ENCODE results near the gene RAP2A. TPM values are rescaled to one million over a fixed set of nuclear protein-coding genes. Genes with fewer than 3 reads are reported as not detected.

The RAP2A gene
- total and polyA plus RNA-seq, 10 of the 15 experiments (the other 5 are each of a cell fraction or from before 2014, with no cell fraction given) = 3.5 to 35.1 (median 14.9) TPM

DNA sequence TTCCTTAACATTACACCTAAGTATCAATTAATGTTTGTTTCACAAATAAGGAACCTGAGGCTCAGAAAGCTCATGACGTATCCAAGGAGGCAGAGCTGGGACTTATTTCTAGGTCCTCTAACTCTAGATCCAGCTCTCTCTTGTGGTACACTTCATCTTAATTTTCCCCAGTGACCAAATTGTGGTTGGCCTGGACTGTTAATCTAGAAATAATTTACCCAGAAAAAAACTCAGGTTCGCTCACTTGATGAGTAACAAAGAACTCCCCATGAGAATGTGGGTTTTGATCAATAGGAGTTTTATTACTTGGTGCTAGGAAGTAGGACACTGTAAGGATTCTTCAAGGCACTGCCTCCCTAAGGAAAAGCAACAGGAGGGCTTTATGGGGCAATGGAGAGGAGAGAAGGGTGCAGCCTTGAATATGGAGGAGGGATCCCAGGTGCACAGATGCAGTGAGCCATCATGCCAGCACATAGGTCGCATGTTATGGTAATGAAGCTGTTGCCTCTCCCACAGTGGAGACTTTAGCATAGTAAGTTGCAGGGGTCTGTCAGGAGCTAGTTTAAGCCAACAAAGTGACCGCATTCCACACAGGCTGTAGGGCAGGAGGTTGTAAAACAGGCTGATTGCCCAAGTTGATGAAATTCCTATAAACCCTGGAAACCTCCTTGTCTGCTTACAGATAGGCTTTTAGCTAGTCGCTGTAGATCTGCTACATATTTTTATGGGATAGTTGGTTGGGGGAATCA, 14.7 kb downstream of the RAP2A start:
- H3K27ac ChIP-seq (ENCODE audit: control insufficient read depth, insufficient read depth) = no peak overlapping the region
- no peak for FAIRE-seq
- WGBS (ENCODE audit: insufficient coverage, insufficient replicate concordance, low lambda C conversion rate, missing lambda C conversion rate) = 74% methylated on average over 5 of the region's 5 CpGs
- TF ChIP-seq SIN3A (IDR thresholded peaks at IDR 0.05; ENCODE audit: low read depth, low read length) (no peak), TBL1XR1 (IDR thresholded peaks at IDR 0.05; ENCODE audit: low read depth, low read length) (no peak), ZNF384 (IDR thresholded peaks at IDR 0.05; ENCODE audit: borderline replicate concordance, low read depth, low read length) (peak; percentile 16; the same call in 1 of the 2 replicates), BACH1 (IDR thresholded peaks at IDR 0.05; ENCODE audit: borderline replicate concordance) (no peak), HDAC2 (IDR thresholded peaks at IDR 0.05) (no peak), SPI1 (IDR thresholded peaks at IDR 0.05; ENCODE audit: borderline replicate concordance, insufficient read depth, low read depth, low read length) (no peak), GATAD2B (conservative IDR thresholded peaks at IDR 0.05; ENCODE audit: low read depth) (no peak; the same call in 1 of the 2 replicates), NFIC (IDR thresholded peaks at IDR 0.05; ENCODE audit: low read depth, low read length) (no peak), RCOR1 (conservative IDR thresholded peaks at IDR 0.05; ENCODE audit: low read depth, low read length) (no peak), IRF4 (IDR thresholded peaks at IDR 0.05; ENCODE audit: low read depth, low read length) (no peak), RFX5 (IDR thresholded peaks at IDR 0.05; ENCODE audit: low read depth, low read length) (no peak), WRNIP1 (IDR thresholded peaks at IDR 0.05; ENCODE audit: borderline replicate concordance, low read depth, low read length) (no peak)
- TF ChIP-seq, protein P1, sequence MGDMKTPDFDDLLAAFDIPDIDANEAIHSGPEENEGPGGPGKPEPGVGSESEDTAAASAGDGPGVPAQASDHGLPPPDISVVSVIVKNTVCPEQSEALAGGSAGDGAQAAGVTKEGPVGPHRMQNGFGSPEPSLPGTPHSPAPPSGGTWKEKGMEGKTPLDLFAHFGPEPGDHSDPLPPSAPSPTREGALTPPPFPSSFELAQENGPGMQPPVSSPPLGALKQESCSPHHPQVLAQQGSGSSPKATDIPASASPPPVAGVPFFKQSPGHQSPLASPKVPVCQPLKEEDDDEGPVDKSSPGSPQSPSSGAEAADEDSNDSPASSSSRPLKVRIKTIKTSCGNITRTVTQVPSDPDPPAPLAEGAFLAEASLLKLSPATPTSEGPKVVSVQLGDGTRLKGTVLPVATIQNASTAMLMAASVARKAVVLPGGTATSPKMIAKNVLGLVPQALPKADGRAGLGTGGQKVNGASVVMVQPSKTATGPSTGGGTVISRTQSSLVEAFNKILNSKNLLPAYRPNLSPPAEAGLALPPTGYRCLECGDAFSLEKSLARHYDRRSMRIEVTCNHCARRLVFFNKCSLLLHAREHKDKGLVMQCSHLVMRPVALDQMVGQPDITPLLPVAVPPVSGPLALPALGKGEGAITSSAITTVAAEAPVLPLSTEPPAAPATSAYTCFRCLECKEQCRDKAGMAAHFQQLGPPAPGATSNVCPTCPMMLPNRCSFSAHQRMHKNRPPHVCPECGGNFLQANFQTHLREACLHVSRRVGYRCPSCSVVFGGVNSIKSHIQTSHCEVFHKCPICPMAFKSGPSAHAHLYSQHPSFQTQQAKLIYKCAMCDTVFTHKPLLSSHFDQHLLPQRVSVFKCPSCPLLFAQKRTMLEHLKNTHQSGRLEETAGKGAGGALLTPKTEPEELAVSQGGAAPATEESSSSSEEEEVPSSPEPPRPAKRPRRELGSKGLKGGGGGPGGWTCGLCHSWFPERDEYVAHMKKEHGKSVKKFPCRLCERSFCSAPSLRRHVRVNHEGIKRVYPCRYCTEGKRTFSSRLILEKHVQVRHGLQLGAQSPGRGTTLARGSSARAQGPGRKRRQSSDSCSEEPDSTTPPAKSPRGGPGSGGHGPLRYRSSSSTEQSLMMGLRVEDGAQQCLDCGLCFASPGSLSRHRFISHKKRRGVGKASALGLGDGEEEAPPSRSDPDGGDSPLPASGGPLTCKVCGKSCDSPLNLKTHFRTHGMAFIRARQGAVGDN (IDR thresholded peaks at IDR 0.05) = no peak
- TF ChIP-seq, protein P2, sequence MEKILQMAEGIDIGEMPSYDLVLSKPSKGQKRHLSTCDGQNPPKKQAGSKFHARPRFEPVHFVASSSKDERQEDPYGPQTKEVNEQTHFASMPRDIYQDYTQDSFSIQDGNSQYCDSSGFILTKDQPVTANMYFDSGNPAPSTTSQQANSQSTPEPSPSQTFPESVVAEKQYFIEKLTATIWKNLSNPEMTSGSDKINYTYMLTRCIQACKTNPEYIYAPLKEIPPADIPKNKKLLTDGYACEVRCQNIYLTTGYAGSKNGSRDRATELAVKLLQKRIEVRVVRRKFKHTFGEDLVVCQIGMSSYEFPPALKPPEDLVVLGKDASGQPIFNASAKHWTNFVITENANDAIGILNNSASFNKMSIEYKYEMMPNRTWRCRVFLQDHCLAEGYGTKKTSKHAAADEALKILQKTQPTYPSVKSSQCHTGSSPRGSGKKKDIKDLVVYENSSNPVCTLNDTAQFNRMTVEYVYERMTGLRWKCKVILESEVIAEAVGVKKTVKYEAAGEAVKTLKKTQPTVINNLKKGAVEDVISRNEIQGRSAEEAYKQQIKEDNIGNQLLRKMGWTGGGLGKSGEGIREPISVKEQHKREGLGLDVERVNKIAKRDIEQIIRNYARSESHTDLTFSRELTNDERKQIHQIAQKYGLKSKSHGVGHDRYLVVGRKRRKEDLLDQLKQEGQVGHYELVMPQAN (conservative IDR thresholded peaks at IDR 0.05) = no peak
- TF ChIP-seq, protein P3, sequence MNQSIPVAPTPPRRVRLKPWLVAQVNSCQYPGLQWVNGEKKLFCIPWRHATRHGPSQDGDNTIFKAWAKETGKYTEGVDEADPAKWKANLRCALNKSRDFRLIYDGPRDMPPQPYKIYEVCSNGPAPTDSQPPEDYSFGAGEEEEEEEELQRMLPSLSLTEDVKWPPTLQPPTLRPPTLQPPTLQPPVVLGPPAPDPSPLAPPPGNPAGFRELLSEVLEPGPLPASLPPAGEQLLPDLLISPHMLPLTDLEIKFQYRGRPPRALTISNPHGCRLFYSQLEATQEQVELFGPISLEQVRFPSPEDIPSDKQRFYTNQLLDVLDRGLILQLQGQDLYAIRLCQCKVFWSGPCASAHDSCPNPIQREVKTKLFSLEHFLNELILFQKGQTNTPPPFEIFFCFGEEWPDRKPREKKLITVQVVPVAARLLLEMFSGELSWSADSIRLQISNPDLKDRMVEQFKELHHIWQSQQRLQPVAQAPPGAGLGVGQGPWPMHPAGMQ (IDR thresholded peaks at IDR 0.05; ENCODE audit: borderline replicate concordance) = no peak

More for the DNA sequence above, 14.7 kb downstream of the RAP2A start:
- SMC1A ChIA-PET (ENCODE audit: uncharacterized antibody, unreplicated experiment) = interaction anchor here (0.7 to 4.4 kb wide), 8 partner anchors 9 to 223 kb away, joined by 3 to 64 read pairs (median 18); no protein-coding TSS in a partner anchor
- Histone ChIP-seq H4K20me1 (ENCODE audit: control insufficient read depth, insufficient read depth) (no peaks in the 10 kb centered on the region), H3K4me2 (ENCODE audit: control insufficient read depth, insufficient read depth) (no peak overlapping the region), H2AFZ (ENCODE audit: control insufficient read depth, low read depth, low read length) (no peak overlapping the region), H3K9me3 (replicated peaks; ENCODE audit: control insufficient read depth, insufficient read depth, low read length) (peaks cover 2% of the 10 kb centered on the region; the same call in 2 of the 3 replicates), H3K9ac (ENCODE audit: control insufficient read depth, insufficient read depth, low read length) (no peak overlapping the region), H3K79me2 (ENCODE audit: control insufficient read depth, insufficient read depth, low read length) (peaks cover 1% of the 10 kb centered on the region), H3K4me1 (ENCODE audit: control insufficient read depth, insufficient read depth, low read length) (no peaks in the 10 kb centered on the region), H3K36me3 (ENCODE audit: control insufficient read depth in 2 of 2, insufficient read depth in 2 of 2, low read length in 1 of 2) (no peaks in the 10 kb centered on the region; a peak in 1 of 4 replicates), H3K27me3 (replicated peaks in 1 of 2; ENCODE audit: control insufficient read depth in 2 of 2, insufficient read depth in 2 of 2, low read length in 1 of 2) (no peaks in the 10 kb centered on the region), H3K4me3 (no peak overlapping the region)
- RAD21 ChIA-PET (ENCODE audit: unreplicated experiment) = interaction anchor here (0.6 to 3.7 kb wide), 5 partner anchors 9 to 573 kb away, joined by 3 to 47 read pairs (median 7); partner anchors contain the start of gene RAP2A
- CTCF ChIA-PET = interaction anchor here (0.6 to 3.9 kb wide), 4 partner anchors 10 to 96 kb away, joined by 3 to 34 read pairs (median 14); no protein-coding TSS in a partner anchor
- peak; percentile 45 for DNase-seq (ENCODE audit: low read depth, low spot score)
- no TSS peak for BruUV-seq (replicated peaks)
- POLR2A ChIA-PET = interaction anchor here (0.6 to 4.3 kb wide), 6 partner anchors 11 to 1191 kb away, joined by 3 to 79 read pairs (median 4); partner anchors contain the start of gene RAP2A
- in situ Hi-C loops (cut with MboI) = loop anchor here (25.0 kb wide), 2 partner anchors 1114 to 1761 kb away; partner anchors contain the start of gene DNAJC3
- intact Hi-C loops (cut with micrococcal nuclease; ENCODE audit: unreplicated experiment) = loop anchor here (2.0 kb wide), 1 partner anchor 14 kb away; the partner anchor contains the start of gene RAP2A
- peak; percentile 77 for ATAC-seq
